HepG2 (cell line): ENCODE results near the gene MED20. TPM values are rescaled to one million over a fixed set of nuclear protein-coding genes. Genes with fewer than 3 reads are reported as not detected.

ENCODE experiments used
- ATAC-seq: fragments of 200-7000 bp; cut with Tn5 transposase; 3 replicates; pipeline ENCODE4 v1.9.1; 2020; ENCODE audit warnings: mild to moderate bottlenecking, moderate library complexity
- BruUV-seq: library from RNA; stranded (reverse); fragments of 400-500 nt; replicated peaks from 2 replicates; lab custom pipeline; 2021; lab: Mats Ljungman, UMichigan
- CTCF ChIA-PET: fragments of 300-600 bp; formaldehyde crosslinking; extraction: SDS; loops from one replicate; lab custom pipeline; 2021; ENCODE audit warnings: low total read pairs, inconsistent platforms, low intra/inter-chr PET ratio; lab: Yijun Ruan, JAX
- POLR2A ChIA-PET: fragments of 350-600 bp; sonication (Branson Sonifier 250); formaldehyde crosslinking; loops from one replicate; lab custom pipeline; 2020; ENCODE audit warnings: antibody characterized with exemption, inconsistent platforms; lab: Yijun Ruan, JAX
- DNase-seq: peaks from one replicate; pipeline ENCODE4 v3.0.0-alpha.2; 2015; ENCODE audit warnings: low spot score
- FAIRE-seq: peaks from 3 replicates; lab custom pipeline; 2011; peaks lifted over from hg19 to GRCh38; lab: Jason Lieb, UNC
- H2AFZ ChIP-seq: one replicate; pipeline ENCODE4 v1.6.1; 2011; ENCODE audit warnings: low read length, inconsistent platforms
- H3K27ac ChIP-seq: fragments of 300-600 bp; 3 replicates; pipeline ENCODE4 v1.8.0; 2011; ENCODE audit warnings: mixed run types, mild to moderate bottlenecking, mixed read lengths, low read length, inconsistent platforms; ENCODE audit not compliant: insufficient read depth; ENCODE audit errors: extremely low read length
- H3K27me3 ChIP-seq, 2 experiments: fragments of 200-600 bp in 1 of 2; 2 replicates in 1 of 2; 3 replicates in 1 of 2; pipeline versions ENCODE4 v1.6.0 to v1.8.0; 2011; ENCODE audit warnings: low read length in 2 of 2, mild to moderate bottlenecking in 2 of 2, moderate library complexity in 2 of 2, inconsistent platforms in 1 of 2; ENCODE audit not compliant: insufficient read depth in 2 of 2, control insufficient read depth in 1 of 2
- H3K36me3 ChIP-seq, 2 experiments: fragments of 200-600 bp in 1 of 2; replicated peaks in 1 of 2; 2 replicates in 1 of 2; 3 replicates in 1 of 2; pipeline versions ENCODE4 v1.5.1 to v1.8.0; 2011; ENCODE audit warnings: low read length in 2 of 2, inconsistent platforms in 1 of 2; ENCODE audit not compliant: insufficient read depth in 2 of 2, control insufficient read depth in 1 of 2
- H3K4me1 ChIP-seq: 2 replicates; pipeline ENCODE4 v1.5.1; 2012; ENCODE audit warnings: low read length, inconsistent platforms; ENCODE audit not compliant: insufficient read depth
- H3K4me2 ChIP-seq: 2 replicates; pipeline ENCODE4 v1.6.0; 2011; ENCODE audit warnings: low read depth, low read length, inconsistent platforms
- H3K4me3 ChIP-seq, 3 experiments: fragments of 200-600 bp in 1 of 3; sonication (generic), shearing (Covaris generic) in 1 of 3; replicated peaks in 1 of 3; 2 replicates each; pipeline ENCODE4 v1.5.1; 2011 to 2016; ENCODE audit warnings: low read length in 3 of 3, inconsistent platforms in 2 of 3, low read depth in 2 of 3, mild to moderate bottlenecking in 2 of 3, control low read depth in 1 of 3, mixed read lengths in 1 of 3; ENCODE audit not compliant: insufficient read depth in 1 of 3
- H3K79me2 ChIP-seq: one replicate; pipeline ENCODE4 v1.6.1; 2011; ENCODE audit warnings: low read length, inconsistent platforms; ENCODE audit not compliant: insufficient read depth
- H3K9ac ChIP-seq: 2 replicates; pipeline ENCODE4 v1.6.0; 2011; ENCODE audit warnings: mild to moderate bottlenecking, low read depth, low read length, inconsistent platforms; ENCODE audit not compliant: insufficient read depth
- H3K9me3 ChIP-seq: 2 replicates; pipeline ENCODE4 v1.5.1; 2012; ENCODE audit warnings: mild to moderate bottlenecking, low read length
- H4K20me1 ChIP-seq: 2 replicates; pipeline ENCODE4 v1.6.0; 2011; ENCODE audit warnings: inconsistent platforms, mild to moderate bottlenecking, low read length, moderate library complexity; ENCODE audit not compliant: insufficient read depth
- CTCF ChIP-seq: sonication (generic); formaldehyde crosslinking; IDR thresholded peaks from 2 replicates; pipeline ENCODE4 v1.5.0; 2020; ENCODE audit warnings: mild to moderate bottlenecking, missing genetic modification reagents, moderate library complexity
- ELK4 ChIP-seq: sonication (generic); formaldehyde crosslinking; IDR thresholded peaks from 2 replicates; pipeline ENCODE4 v1.9.0; 2021; ENCODE audit warnings: missing genetic modification reagents, borderline replicate concordance
- FOXC1 ChIP-seq: sonication (generic); formaldehyde crosslinking; IDR thresholded peaks from 2 replicates; pipeline ENCODE4 v1.8.0; 2022; ENCODE audit warnings: mild to moderate bottlenecking, missing genetic modification reagents, borderline replicate concordance
- IKZF4 ChIP-seq: sonication (generic); formaldehyde crosslinking; IDR thresholded peaks from 2 replicates; pipeline ENCODE4 v1.5.1; 2020; ENCODE audit warnings: borderline replicate concordance, mild to moderate bottlenecking, low read depth, missing genetic modification reagents; ENCODE audit errors: not compliant biosample characterization
- MAF1 ChIP-seq: sonication (generic); formaldehyde crosslinking; IDR thresholded peaks from 2 replicates; pipeline ENCODE4 v1.5.0; 2020; ENCODE audit warnings: missing genetic modification reagents, borderline replicate concordance
- ZBTB4 ChIP-seq: sonication (generic); formaldehyde crosslinking; IDR thresholded peaks from 2 replicates; pipeline ENCODE4 v1.4.0; 2020; ENCODE audit warnings: missing genetic modification reagents, mild to moderate bottlenecking, borderline replicate concordance
- ZNF451 ChIP-seq: sonication (generic); formaldehyde crosslinking; IDR thresholded peaks from 2 replicates; pipeline ENCODE4 v1.5.0; 2020; ENCODE audit warnings: mild to moderate bottlenecking, missing genetic modification reagents
- ZNF530 ChIP-seq: sonication (generic); formaldehyde crosslinking; IDR thresholded peaks from 2 replicates; pipeline ENCODE4 v1.5.0; 2020; ENCODE audit warnings: low read depth, mild to moderate bottlenecking, missing genetic modification reagents
- ZNF558 ChIP-seq: sonication (generic); formaldehyde crosslinking; IDR thresholded peaks from 2 replicates; pipeline ENCODE4 v1.9.0; 2022; ENCODE audit warnings: mild to moderate bottlenecking, missing genetic modification reagents, borderline replicate concordance
- ZNF572 ChIP-seq: sonication (generic); formaldehyde crosslinking; IDR thresholded peaks from 2 replicates; pipeline ENCODE4 v1.5.1; 2020; ENCODE audit warnings: mild to moderate bottlenecking, missing genetic modification reagents
- ZNF589 ChIP-seq: sonication (generic); formaldehyde crosslinking; conservative IDR thresholded peaks from 2 replicates; pipeline ENCODE4 v1.8.0; 2022; ENCODE audit warnings: mild to moderate bottlenecking, moderate library complexity, missing genetic modification reagents
- ZNF670 ChIP-seq: sonication (generic); formaldehyde crosslinking; IDR thresholded peaks from 2 replicates; pipeline ENCODE4 v1.8.0; 2022; ENCODE audit warnings: mild to moderate bottlenecking, missing genetic modification reagents, borderline replicate concordance
- ZNF773 ChIP-seq: sonication (generic); formaldehyde crosslinking; IDR thresholded peaks from 2 replicates; pipeline ENCODE4 v1.4.0; 2020; ENCODE audit warnings: missing genetic modification reagents, borderline replicate concordance
- WGBS: methylation state at CpG from one replicate; pipeline ENCODE4 v1.1.6; 2017; ENCODE audit warnings: low lambda C conversion rate; 5-methylcytosine and 5-hydroxymethylcytosine counted together
- in situ Hi-C: cut with HindIII; loops from 2 replicates; pipeline ENCODE4 v1.10.0; 2017; ENCODE audit warnings: low pct_unique_long_range_greater_than_20kb; ENCODE audit not compliant: extremely low pct_ligation_motif_present
- intact Hi-C: fragments of 100-400 bp; cut with micrococcal nuclease; formaldehyde crosslinking; loops from one replicate; pipeline ENCODE4 v1.10.0; 2022; ENCODE audit not compliant: unreplicated experiment
- polyA plus RNA-seq, 8 experiments: library from polyadenylated mRNA; depleted of rRNA in 3 of 8; stranded (reverse) in 7 of 8; unstranded in 1 of 8; fragments of >200 nt; fragmentation: Illumina TruSeq in 4 of 8; extraction: Trizol in 4 of 8; gene quantifications; 2 replicates each; pipeline versions ENCODE4 v1.2.1 to v1.2.3, GENCODE V29; 2011 to 2016; ENCODE audit warnings: low read depth in 4 of 8, missing spikeins in 1 of 8, mixed read lengths in 1 of 8; ENCODE audit not compliant: insufficient read depth in 1 of 8
- total RNA-seq, 5 experiments: library from RNA; depleted of rRNA; stranded (reverse); fragments of >200 nt; fragmentation: Illumina TruSeq; extraction: Trizol; gene quantifications; 2 replicates each; pipeline ENCODE4 v1.2.3, GENCODE V29; 2016; ENCODE audit warnings: low read depth in 1 of 5
- TF ChIP-seq, protein P1 (sequence below): sonication (generic); formaldehyde crosslinking; IDR thresholded peaks from 2 replicates; pipeline ENCODE4 v1.5.0; 2020; ENCODE audit warnings: mild to moderate bottlenecking, missing genetic modification reagents

The MED20 gene
- total and polyA plus RNA-seq, 2 of the 13 experiments (the other 11 are each of a cell fraction or from before 2014, with no cell fraction given), result 28.1 to 41.1 TPM

DNA sequence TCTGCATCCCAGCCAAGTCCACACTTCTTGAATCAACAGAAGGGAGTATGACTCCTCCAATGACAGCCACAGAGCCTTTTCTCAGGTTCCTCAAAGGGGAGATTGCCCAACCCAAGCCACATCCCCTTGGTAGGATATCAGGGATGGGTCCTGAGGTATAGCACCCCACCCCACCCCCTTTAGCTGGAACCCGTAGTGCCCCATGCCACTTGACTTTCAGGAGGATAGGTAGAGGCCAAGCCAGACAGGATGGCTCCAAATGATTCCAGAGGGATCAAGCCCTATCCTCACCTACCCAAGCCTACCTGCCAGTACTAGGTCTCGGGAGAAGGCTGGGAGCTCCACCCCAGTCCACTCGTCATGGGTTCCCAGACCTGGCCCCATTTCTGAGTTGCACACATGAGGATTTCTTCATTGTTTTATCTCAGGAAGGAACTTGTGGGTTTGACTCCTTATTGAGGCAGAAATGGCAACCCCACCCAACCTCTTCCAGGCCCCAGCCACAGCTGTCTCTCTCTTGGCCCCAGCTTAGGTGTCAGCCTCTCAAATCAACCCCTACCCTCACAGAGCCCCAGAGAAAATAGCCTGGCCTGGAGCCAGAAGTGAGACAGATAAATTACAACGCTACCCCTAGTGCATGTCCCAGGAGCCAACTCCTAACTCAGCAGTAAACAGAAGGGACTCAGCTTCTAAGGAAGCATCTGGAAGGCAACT is 17.1 kb upstream of the MED20 start:
- H4K20me1 ChIP-seq, result peaks cover 7% of the 10 kb centered on the region; the same call in 1 of the 2 replicates
- in situ Hi-C loops (loop anchor here (5.0 kb wide), 1 partner anchor 104 kb away; no protein-coding TSS in a partner anchor), intact Hi-C loops (loop anchor here (5.0 kb wide), 1 partner anchor 156 kb away; the partner anchor contains the start of gene PRICKLE4)
- no peaks in the 10 kb centered on the region for H3K9me3 ChIP-seq
- H2AFZ ChIP-seq, result no peak overlapping the region
- H3K4me1 ChIP-seq, result peaks cover 39% of the 10 kb centered on the region
- no peak overlapping the region for H3K27ac ChIP-seq
- no peak overlapping the region for H3K4me3 ChIP-seq
- H3K9ac ChIP-seq, result no peak overlapping the region
- H3K27me3 ChIP-seq, result no peaks in the 10 kb centered on the region
- peaks cover 7 to 18% of the 10 kb centered on the region in 2 experiments for H3K36me3 ChIP-seq
- ChIA-PET CTCF (no interaction called here), POLR2A (interaction anchor here (7.4 kb wide), 1 partner anchor 17 kb away, joined by 45 read pairs; the partner anchor contains the start of genes BYSL and MED20)
- FAIRE-seq (no peak), ATAC-seq (no peak), DNase-seq (no peak)
- H3K4me2 ChIP-seq, result no peak overlapping the region
- 98% methylated on average over 4 of the region's 4 CpGs for WGBS
- no TSS peak for BruUV-seq
- no peaks in the 10 kb centered on the region for H3K79me2 ChIP-seq
- TF ChIP-seq IKZF4 (CRISPR knock-in tag) (no peak), ZNF558 (CRISPR knock-in tag) (no peak), CTCF (CRISPR knock-in tag) (no peak), ZNF572 (CRISPR knock-in tag) (no peak), ZNF773 (CRISPR knock-in tag) (no peak), ELK4 (no peak), ZNF451 (CRISPR knock-in tag) (no peak), ZNF589 (CRISPR knock-in tag) (no peak), ZBTB4 (CRISPR knock-in tag) (no peak), FOXC1 (CRISPR knock-in tag) (no peak), ZNF670 (CRISPR knock-in tag) (no peak), MAF1 (no peak), ZNF530 (no peak)
- TF ChIP-seq, protein P1, sequence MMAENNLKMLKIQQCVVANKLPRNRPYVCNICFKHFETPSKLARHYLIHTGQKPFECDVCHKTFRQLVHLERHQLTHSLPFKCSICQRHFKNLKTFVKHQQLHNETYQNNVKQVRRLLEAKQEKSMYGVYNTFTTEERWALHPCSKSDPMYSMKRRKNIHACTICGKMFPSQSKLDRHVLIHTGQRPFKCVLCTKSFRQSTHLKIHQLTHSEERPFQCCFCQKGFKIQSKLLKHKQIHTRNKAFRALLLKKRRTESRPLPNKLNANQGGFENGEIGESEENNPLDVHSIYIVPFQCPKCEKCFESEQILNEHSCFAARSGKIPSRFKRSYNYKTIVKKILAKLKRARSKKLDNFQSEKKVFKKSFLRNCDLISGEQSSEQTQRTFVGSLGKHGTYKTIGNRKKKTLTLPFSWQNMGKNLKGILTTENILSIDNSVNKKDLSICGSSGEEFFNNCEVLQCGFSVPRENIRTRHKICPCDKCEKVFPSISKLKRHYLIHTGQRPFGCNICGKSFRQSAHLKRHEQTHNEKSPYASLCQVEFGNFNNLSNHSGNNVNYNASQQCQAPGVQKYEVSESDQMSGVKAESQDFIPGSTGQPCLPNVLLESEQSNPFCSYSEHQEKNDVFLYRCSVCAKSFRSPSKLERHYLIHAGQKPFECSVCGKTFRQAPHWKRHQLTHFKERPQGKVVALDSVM (CRISPR knock-in tag), result no peak
